Measurements from ENCODE around the gene ME3.

- no peak for TF ChIP-seq CTCF (IDR thresholded peaks at IDR 0.05)
- no peak for TF ChIP-seq EZH2 (IDR thresholded peaks at IDR 0.05; ENCODE audit: borderline replicate concordance, insufficient read depth, low read depth, low read length, poor library complexity, severe bottlenecking)
Observed at GRCh38 chr11:86676010-86676409, 3.6 kb upstream of the ME3 start.
